GM20000 (cell line): Measurements from ENCODE around the gene TLNRD1.

ENCODE experiments used
- DNase-seq: peaks from one replicate; pipeline ENCODE4 v3.0.0; 2012; ENCODE audit warnings: low spot score
- CTCF ChIP-seq: IDR thresholded peaks from 2 replicates; pipeline ENCODE4 v1.5.1; 2012; ENCODE audit warnings: mild to moderate bottlenecking, control low read depth; ENCODE audit errors: extremely low read depth, missing control alignments

TLNRD1 gene

GRCh38 chr15:81003097-81003350 lies 2.3 kb downstream of the TLNRD1 start:
- DNase-seq: no peak
- no peak for TF ChIP-seq CTCF

- DNase-seq: no peak
- TF ChIP-seq CTCF: no peak
Measured at GRCh38 chr15:81006124-81006523, 5.4 kb downstream of the TLNRD1 start.

GRCh38 chr15:81007428-81008064 lies 6.8 kb downstream of the TLNRD1 start:
- no peak for DNase-seq
- TF ChIP-seq CTCF: no peak

- DNase-seq: no peak
- TF ChIP-seq CTCF: no peak
Measured at GRCh38 chr15:81008312-81008711, 7.6 kb downstream of the TLNRD1 start.

- TF ChIP-seq CTCF: no peak
- DNase-seq: no peak
Measured at GRCh38 chr15:81010086-81010485, 9.4 kb downstream of the TLNRD1 start.

- DNase-seq: no peak
- TF ChIP-seq CTCF: no peak
Measured at GRCh38 chr15:81011593-81011992, 10.9 kb downstream of the TLNRD1 start.

- TF ChIP-seq CTCF: no peak
- no peak for DNase-seq
Measured at GRCh38 chr15:81012588-81012987, 11.9 kb downstream of the TLNRD1 start.
